ENCODE results near the gene TRAPPC5.
A peak's percentile ranks its signal among the peaks of the same experiment; 100 is the strongest.
"Not testable (repeated sequence)": the region's sequence is repeated elsewhere in the genome, so short reads cannot be mapped to it uniquely, and the experiment has no call there.

Gene TRAPPC5

GRCh38 chr19:7680606-7681339, at the start of gene TRAPPC5:
TRAPPC5 (plus strand) TSS chr19:7680833; CDS start chr19:7682254, 1,421 bp downstream.
- peak; percentile 69 for DNase-seq

GRCh38 chr19:7631577-7631976, 49.1 kb upstream of the TRAPPC5 start:
- no peak for DNase-seq

- DNase-seq = no peak
These were observed 48.1 kb upstream of the TRAPPC5 start for GRCh38 chr19:7632340-7633203.

- no peak for DNase-seq
These were observed 46.9 kb upstream of the TRAPPC5 start, which contains the start of gene PCP2 for GRCh38 chr19:7633698-7634097. PCP2 (minus strand) TSS chr19:7633719; CDS start chr19:7633457, 262 bp downstream.

GRCh38 chr19:7635670-7636069, 45.0 kb upstream of the TRAPPC5 start:
- no peak for DNase-seq

DNA sequence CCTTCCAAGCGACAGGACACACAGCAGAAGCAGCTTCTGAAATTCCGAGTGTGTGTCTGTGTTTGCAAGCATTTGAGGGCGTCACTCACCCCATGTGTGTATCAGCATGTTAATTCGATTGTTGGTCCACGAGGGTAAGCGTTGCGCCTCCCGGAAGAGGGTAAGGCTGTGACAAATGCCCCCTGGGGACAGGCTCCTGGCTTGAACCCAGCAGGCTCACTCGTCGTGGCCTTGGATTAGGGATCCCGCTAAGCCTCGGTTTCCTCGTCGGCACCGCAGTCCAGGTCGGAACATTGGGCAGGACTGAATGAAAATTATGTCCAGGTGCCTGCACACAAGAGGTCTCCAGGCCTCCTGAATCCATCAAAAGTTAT, 44.3 kb upstream of the TRAPPC5 start:
- no peak for DNase-seq

- peak; percentile 45 for DNase-seq
These were observed 43.8 kb upstream of the TRAPPC5 start, which contains the start of gene STXBP2 for GRCh38 chr19:7636691-7637373. STXBP2 (plus strand) TSS chr19:7637110; CDS start chr19:7637150, 40 bp downstream.

DNA sequence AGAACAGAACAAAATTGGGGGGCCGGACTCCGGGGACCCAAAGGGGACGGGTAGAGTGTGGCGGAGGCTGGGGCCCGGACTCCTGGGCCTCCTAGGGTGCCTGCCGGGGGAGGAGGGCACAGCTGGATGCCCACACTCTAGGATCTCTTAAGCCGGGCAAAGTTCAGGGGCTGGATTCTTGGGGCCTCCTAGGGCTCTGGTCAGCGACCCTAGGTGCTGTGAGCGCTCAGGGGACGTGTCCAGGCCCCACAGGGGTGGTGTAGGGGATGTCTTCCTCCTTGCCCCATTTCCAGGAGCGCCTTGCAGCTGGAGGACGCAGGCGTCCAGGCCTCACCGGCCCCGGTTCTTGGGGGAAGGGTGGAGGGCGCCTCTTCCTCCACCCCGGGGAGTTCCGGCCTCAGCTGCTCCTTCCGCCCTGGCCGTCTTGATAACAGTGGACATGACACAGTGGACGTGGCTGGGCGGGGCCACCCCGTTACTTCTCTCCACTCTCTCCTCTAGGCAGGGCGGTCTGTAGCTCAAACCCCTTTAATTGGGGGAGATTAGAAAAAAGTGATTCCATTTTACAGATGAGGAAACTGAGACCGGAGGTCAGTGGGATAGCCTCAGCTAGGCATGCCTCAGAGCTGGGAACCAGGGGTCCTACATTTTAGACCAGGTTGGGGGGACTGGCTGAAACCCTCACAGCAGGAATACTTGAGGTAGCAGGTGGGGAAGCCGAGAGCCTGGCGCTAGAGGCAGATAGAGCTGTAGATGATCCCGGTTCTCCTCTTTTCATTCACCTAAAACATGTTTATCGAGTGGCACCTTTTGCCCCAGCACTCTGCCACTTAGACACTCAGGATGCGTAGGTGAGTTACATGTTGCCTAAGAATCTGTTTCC, 43.0 kb upstream of the TRAPPC5 start:
- peak; percentile 64 for DNase-seq

DNA sequence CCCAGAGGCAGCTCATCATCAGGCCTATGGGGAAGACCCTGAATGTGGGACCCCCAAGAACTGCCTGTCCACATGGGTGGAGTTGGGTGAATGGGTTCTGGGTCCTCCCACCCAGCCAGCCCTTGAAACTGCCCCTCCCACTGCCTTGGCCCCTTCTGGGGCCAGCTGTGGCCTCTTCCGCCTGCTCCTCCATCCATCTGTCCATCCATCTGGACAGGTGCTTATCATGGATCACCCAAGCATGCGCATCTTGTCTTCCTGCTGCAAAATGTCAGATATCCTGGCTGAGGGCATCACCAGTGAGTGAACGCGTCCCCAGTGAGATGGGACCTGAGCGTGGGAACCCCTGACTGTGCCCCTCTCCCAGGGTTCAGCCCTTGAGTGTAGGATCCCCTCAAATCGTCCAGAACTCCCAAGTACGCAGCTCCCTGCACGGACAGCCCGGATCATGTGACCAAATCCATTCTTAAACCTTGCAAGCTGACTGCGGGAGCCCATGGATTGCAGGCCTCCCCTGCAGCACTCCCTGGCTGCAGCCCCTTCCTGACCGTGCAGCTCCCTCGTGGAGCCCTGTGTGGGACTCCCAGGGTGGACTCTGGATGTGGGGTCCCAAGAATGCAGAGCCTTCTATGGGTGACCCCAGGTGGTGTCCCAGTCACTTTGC, 41.7 kb upstream of the TRAPPC5 start:
- DNase-seq = no peak

DNA sequence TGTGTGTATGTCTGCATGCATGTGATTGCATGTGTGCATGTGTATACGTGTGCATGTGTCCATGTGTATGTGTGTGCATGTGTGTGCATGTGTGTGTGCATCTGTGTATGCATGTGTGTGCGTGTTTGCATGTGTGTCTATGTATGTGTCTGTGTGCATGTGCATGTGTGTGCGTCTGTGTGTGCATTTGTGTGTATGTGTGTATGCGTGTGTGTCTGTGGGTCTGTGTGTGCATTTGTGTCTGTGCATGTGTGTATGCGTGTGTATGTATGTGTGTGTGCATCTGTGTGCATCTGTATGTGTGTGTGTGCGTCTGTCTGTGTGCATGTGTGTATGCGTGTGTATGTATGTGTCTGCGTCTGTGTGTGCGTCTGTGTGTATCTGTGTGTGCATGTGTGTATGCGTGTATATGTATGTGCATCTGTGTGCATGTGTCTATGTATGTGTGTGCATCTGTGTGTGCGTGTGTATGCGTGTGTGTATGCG, 40.7 kb upstream of the TRAPPC5 start:
- DNase-seq = no peak

- no peak for DNase-seq
These were observed 39.8 kb upstream of the TRAPPC5 start for GRCh38 chr19:7640803-7641202.

DNA sequence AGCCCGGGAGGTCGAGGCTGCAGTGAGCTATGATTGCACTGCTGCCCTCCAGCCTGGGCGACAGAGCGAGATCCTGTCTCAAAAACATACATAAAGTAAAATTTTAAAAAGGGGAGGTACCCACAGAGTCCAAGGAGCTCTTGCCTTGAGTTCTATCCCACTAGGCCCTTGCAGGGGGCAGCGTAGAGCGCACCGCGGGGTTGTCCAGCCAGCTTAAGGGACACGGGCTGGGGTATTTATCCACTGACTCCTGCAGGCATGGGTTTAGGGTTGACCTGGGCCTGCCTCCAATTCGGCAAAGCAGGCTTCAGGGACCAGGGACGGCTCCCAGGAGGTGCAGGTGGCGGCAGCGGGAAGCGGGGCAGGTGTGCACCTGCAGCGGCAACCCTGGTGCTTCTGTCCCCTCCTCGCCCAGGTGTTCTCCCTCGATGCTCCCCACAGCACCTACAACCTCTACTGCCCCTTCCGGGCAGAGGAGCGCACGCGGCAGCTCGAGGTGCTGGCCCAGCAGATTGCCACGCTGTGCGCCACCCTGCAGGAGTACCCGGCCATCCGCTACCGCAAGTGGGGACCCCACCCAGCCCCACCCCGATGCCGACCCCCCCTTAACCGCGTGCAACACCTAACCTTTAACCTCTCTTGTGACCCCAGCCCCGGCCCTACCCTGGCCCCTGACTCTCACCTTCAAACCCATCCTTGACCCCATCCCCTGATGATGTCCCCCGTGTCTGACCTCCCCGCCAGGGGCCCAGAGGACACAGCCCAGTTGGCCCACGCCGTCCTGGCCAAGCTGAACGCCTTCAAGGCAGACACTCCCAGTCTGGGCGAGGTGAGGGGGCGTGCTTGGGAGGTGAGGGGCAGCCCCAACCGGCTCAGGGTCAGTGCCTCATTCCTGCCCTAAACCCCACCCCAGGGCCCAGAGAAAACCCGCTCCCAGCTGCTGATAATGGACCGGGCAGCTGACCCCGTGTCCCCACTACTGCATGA, 39.0 kb upstream of the TRAPPC5 start:
- no peak for DNase-seq

DNA sequence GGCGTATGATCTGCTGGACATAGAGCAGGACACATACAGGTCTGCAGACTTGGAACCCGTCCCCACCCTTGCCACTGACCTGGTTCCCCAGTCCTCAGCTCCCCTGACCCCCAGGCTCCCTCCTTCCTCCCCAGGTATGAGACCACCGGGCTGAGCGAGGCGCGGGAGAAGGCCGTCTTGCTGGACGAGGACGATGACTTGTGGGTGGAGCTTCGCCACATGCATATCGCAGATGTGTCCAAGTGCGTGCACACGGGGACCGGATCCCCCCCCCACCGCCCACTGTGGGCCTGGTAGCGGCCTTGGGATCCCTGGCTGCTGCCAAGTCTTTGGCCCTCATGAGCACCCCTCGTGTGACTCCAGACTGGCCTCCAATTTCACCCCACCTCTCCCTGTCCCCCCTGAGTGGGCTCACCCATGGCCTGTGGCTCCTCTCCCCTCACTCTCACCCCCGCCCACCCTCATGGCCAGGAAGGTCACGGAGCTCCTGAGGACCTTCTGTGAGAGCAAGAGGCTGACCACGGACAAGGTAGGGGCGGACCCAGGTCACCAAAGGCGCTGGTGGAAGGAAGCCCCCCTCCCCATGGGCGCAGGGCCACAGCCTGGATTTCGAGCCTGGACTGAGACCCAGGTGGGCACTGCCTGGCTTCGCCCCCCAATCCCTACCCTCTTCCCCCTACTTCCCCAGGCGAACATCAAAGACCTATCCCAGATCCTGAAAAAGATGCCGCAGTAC, 38.2 kb upstream of the TRAPPC5 start:
- no peak for DNase-seq

DNA sequence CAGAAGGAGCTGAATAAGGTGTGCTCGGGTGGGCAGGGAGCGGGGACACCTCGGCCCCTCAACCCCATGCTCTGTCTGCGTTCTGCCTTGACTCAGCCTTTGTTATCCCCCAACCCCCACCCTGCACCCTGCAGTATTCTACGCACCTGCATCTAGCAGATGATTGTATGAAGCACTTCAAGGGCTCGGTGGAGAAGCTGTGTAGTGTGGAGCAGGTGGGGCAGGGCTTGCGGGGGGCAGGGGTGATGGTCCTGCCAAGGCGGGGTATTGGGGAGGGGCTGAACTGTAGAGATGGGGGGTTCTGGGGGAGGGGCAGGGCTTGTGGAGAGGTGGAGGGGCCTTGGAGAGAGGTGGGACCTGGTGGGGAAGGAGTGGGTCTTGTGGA, 37.6 kb upstream of the TRAPPC5 start:
- no peak for DNase-seq

DNA sequence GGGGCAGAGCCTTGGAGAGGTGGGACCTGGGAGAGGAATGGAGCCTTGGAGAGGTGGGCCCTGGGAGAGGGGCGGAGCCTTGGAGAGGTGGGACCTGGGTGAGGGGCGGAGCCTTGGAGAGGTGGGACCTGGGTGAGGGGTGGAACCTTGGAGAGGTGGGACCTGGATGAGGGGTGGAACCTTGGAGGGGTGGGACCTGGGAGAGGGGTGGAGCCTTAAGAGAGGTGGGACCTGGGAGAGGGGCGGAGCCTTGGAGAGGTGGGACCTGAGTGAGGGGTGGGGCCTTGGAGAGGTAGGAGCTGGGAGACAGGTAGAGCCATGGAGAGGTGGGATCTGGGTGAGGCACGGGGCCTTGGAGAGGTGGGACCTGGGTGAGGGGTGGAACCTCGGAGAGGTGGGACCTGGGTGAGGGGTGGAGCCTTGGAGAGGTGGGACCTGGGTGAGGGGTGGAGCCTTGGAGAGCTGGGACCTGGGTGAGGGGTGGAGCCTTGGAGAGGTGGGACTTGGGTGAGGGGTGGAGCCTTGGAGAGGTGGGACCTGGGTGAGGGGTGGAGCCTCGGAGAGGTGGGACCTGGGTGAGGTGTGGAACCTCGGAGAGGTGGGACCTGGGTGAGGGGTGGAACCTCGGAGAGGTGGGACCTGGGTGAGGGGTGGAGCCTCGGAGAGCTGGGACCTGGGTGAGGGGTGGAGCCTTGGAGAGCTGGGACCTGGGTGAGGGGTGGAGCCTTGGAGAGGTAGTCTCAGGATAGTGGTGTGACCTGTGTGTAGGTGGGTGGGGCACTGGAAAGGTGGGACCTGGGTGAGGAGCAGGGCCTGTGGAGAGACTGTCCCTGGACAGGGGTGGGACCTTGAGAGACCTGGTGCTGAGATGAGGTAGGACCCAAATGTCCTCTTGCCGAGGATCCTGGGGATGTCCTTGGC, 36.7 kb upstream of the TRAPPC5 start:
- DNase-seq = not testable (repeated sequence)

DNA sequence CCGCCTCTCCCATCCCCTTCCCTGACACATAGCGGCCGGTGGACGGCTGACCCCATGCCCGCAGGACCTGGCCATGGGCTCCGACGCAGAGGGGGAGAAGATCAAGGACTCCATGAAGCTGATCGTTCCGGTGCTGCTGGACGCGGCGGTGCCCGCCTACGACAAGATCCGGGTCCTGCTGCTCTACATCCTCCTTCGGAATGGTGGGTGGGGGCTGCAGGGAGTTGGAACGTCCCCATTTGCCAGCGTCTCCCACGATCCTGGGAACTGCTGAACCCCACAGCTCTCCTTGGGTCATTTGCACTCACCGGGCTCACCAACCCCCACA, 36.1 kb upstream of the TRAPPC5 start:
- DNase-seq = no peak

DNA sequence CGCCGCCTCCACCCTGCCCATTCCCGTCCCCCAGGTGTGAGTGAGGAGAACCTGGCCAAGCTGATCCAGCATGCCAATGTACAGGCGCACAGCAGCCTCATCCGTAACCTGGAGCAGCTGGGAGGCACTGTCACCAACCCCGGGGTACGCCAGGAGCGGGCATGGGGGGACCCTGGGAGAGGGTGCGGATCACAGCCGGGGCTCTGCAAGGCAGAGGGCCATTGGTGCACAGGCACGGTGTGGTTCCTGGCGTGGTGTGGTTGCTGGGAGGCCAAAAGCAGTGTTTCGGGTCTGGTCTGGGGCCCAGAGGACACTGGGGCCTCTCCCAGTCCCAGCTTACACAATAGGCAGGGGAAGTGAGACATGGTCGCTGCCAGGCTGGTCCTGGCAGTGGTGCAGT, 35.5 kb upstream of the TRAPPC5 start:
- no peak for DNase-seq

DNA sequence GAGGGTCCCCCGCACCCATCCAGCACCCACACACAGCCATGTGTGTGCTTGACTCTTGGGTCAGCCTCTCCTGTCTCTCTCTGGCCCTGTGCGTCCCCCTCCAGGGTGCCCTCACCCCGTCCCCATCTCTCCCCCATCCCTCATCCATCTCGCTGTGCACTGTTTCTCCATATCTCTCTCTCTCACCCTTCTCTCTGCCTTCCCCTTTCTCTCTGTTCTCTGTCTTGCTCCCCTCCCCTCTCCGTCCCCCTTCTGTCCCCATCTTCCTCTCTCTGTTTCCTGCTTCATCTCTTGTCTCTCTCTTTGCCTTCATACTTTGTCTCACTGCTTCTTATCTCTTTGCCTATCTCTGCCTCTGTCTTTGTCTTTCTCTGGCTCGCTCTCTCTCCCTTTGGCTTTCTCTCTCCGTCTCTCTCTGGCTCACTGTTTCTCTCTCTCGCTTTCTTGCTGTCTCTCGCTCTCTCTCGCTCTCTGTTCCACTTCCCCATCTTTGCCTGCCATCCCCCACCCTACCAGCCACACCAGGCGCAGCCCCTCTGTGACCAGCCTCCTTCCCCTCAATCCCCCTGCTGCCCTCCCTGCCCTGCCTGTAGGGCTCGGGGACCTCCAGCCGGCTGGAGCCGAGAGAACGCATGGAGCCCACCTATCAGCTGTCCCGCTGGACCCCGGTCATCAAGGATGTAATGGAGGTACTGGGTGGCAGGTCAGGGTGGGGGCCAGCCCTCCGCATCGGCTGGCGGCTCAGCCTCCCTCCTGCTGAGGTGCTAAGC, 34.8 kb upstream of the TRAPPC5 start:
- no peak for DNase-seq
